ENCODE results near the gene MARCHF10.

Gene MARCHF10

GRCh38 chr17:62653826-62654761, 154.0 kb downstream of the MARCHF10 start:
- no peak for DNase-seq

- peak; percentile 57 for DNase-seq
Observed at GRCh38 chr17:62653002-62653825, 154.9 kb downstream of the MARCHF10 start.

- DNase-seq, result peak; percentile 38
Observed at GRCh38 chr17:62652251-62653001, 155.7 kb downstream of the MARCHF10 start.
